Measurements from ENCODE around the gene MIS12.

MIS12 gene

GRCh38 chr17:5486206-5487124 is at the start of gene MIS12:
TSS of gene MIS12 (plus strand) at chr17:5486566. CDS start at chr17:5488863, 2,297 bp downstream.
- intact Hi-C loops (cut with DNase I): loop anchor here (2.0 kb wide), 1 partner anchor 18 kb away; the partner anchor contains the start of gene DHX33
- peak; percentile 93 to 100 (median 98) for DNase-seq

- no peak for DNase-seq
- intact Hi-C loops (cut with DNase I): loop anchor here (2.0 kb wide), 1 partner anchor 31 kb away; the partner anchor contains the start of gene DHX33
These were observed 48.5 kb upstream of the MIS12 start for GRCh38 chr17:5437721-5438317.

- peak; percentile 74 to 97 (median 91) for DNase-seq
- intact Hi-C loops (cut with DNase I): loop anchor here (2.0 kb wide), 1 partner anchor 30 kb away; the partner anchor contains the start of gene DHX33
These were observed 47.5 kb upstream of the MIS12 start, which contains the start of gene C1QBP for GRCh38 chr17:5438716-5439445. TSS of gene C1QBP (minus strand) at chr17:5439155. CDS start at chr17:5439073, 82 bp downstream.

- intact Hi-C loops (cut with DNase I): loop anchor here (2.0 kb wide), 1 partner anchor 29 kb away; the partner anchor contains the start of gene DHX33
- DNase-seq: no peak
These were observed 47.0 kb upstream of the MIS12 start for GRCh38 chr17:5439446-5439764.

- intact Hi-C loops (cut with DNase I): no loop called here
- no peak for DNase-seq
These were observed 42.6 kb upstream of the MIS12 start for GRCh38 chr17:5443728-5444127.

- intact Hi-C loops (cut with DNase I): no loop called here
- no peak for DNase-seq
These were observed 42.2 kb upstream of the MIS12 start for GRCh38 chr17:5444209-5444608.

GRCh38 chr17:5446786-5447185 is 39.6 kb upstream of the MIS12 start:
- intact Hi-C loops (cut with DNase I): no loop called here
- peak; percentile 64 to 94 (median 85) for DNase-seq

GRCh38 chr17:5464717-5465507 is 21.5 kb upstream of the MIS12 start:
- no peak for DNase-seq
- intact Hi-C loops (cut with DNase I): no loop called here

GRCh38 chr17:5466295-5466694 is 20.1 kb upstream of the MIS12 start:
- DNase-seq: no peak
- intact Hi-C loops (cut with DNase I): no loop called here

- DNase-seq: no peak
- intact Hi-C loops (cut with DNase I): no loop called here
These were observed 18.9 kb upstream of the MIS12 start for GRCh38 chr17:5467416-5467815.

- peak in 4 of 42 donors; percentile 1 to 46 (median 21) for DNase-seq
- intact Hi-C loops (cut with DNase I): loop anchor here (2.0 kb wide), 2 partner anchors 19 to 29 kb away; partner anchors contain the start of genes C1QBP, DERL2 and MIS12
These were observed 18.3 kb upstream of the MIS12 start for GRCh38 chr17:5468075-5468473.

- no peak for DNase-seq
- intact Hi-C loops (cut with DNase I): no loop called here
These were observed 13.9 kb upstream of the MIS12 start for GRCh38 chr17:5472511-5472910.

- intact Hi-C loops (cut with DNase I): no loop called here
- no peak for DNase-seq
These were observed 12.5 kb upstream of the MIS12 start for GRCh38 chr17:5473906-5474305.

- no peak for DNase-seq
- intact Hi-C loops (cut with DNase I): no loop called here
These were observed 7.4 kb upstream of the MIS12 start for GRCh38 chr17:5478992-5479391.

GRCh38 chr17:5480962-5481361 is 5.4 kb upstream of the MIS12 start:
- intact Hi-C loops (cut with DNase I): no loop called here
- DNase-seq: no peak

GRCh38 chr17:5481451-5481850 is 4.9 kb upstream of the MIS12 start:
- intact Hi-C loops (cut with DNase I): no loop called here
- no peak for DNase-seq

GRCh38 chr17:5485270-5486205 is 828 bp upstream of the MIS12 start, which contains the start of gene DERL2:
TSS of gene DERL2 (minus strand) at chr17:5486178. CDS start at chr17:5486161, 17 bp downstream.
- intact Hi-C loops (cut with DNase I): loop anchor here (2.0 kb wide), 1 partner anchor 17 kb away; the partner anchor contains the start of gene DHX33
- peak in 2 of 42 donors; percentile 17 to 47 for DNase-seq
